PC-9 (cell line): ENCODE results near the gene AMMECR1. TPM values are rescaled to one million over a fixed set of nuclear protein-coding genes. Genes with fewer than 3 reads are reported as not detected.

Experiments
- BruUV-seq: library from RNA; stranded (reverse); fragments of 400-500 nt; replicated peaks from 2 replicates; lab custom pipeline; 2021; lab: Mats Ljungman, UMichigan
- CTCF ChIA-PET: fragments of 300-600 bp; sonication (Branson Sonifier 250); formaldehyde crosslinking; loops from one replicate; lab custom pipeline; 2022; ENCODE audit warnings: antibody characterized with exemption; lab: Charles Lee
- POLR2A ChIA-PET: fragments of 300-600 bp; sonication (Branson Sonifier 250); formaldehyde crosslinking; loops from one replicate; lab custom pipeline; 2022; ENCODE audit warnings: antibody characterized with exemption; ENCODE audit not compliant: unreplicated experiment; lab: Charles Lee
- DNase-seq, 2 experiments: peaks; one replicate each; pipeline versions ENCODE4 v3.0.0 to v3.0.0-alpha.2; 2015 to 2022; ENCODE audit warnings: mixed read lengths in 1 of 2
- H2AFZ ChIP-seq: fragments of 200-600 bp; sonication (generic); 2 replicates; pipeline ENCODE4 v1.8.1; 2017; ENCODE audit warnings: antibody characterized with exemption
- H3F3A ChIP-seq: fragments of 200-600 bp; sonication (generic); 2 replicates; pipeline ENCODE4 v1.8.1; 2017; ENCODE audit warnings: antibody characterized with exemption, mild to moderate bottlenecking, low read depth; ENCODE audit not compliant: insufficient read depth
- H3K27ac ChIP-seq: fragments of 200-600 bp; sonication (generic); 2 replicates; pipeline ENCODE4 v1.6.1; 2016; ENCODE audit warnings: mixed run types
- H3K27me3 ChIP-seq: fragments of 200-600 bp; sonication (generic); 2 replicates; pipeline ENCODE4 v1.6.1; 2016; ENCODE audit warnings: low read depth, mixed run types; ENCODE audit not compliant: insufficient read depth
- H3K36me3 ChIP-seq: fragments of 200-600 bp; sonication (generic); 2 replicates; pipeline ENCODE4 v1.6.1; 2016; ENCODE audit warnings: low read depth, mixed run types
- H3K4me1 ChIP-seq: fragments of 200-600 bp; sonication (generic); replicated peaks from 2 replicates; pipeline ENCODE4 v1.6.1; 2016; ENCODE audit warnings: mixed run types; ENCODE audit not compliant: insufficient read depth
- H3K4me2 ChIP-seq: fragments of 200-600 bp; sonication (generic); 2 replicates; pipeline ENCODE4 v1.6.1; 2017; ENCODE audit warnings: mixed run types
- H3K4me3 ChIP-seq: fragments of 200-600 bp; sonication (generic); 2 replicates; pipeline ENCODE4 v1.6.1; 2016; ENCODE audit warnings: mixed run types
- H3K79me2 ChIP-seq: fragments of 200-600 bp; sonication (generic); 2 replicates; pipeline ENCODE4 v1.6.1; 2017; ENCODE audit warnings: low read depth, mixed run types
- H3K9me2 ChIP-seq: fragments of 200-600 bp; sonication (generic); 2 replicates; pipeline ENCODE4 v1.8.1; 2017; ENCODE audit warnings: mild to moderate bottlenecking; ENCODE audit not compliant: insufficient read depth
- H3K9me3 ChIP-seq: fragments of 200-600 bp; sonication (generic); 2 replicates; pipeline ENCODE4 v1.8.1; 2016; ENCODE audit warnings: low read depth; ENCODE audit not compliant: insufficient read depth
- H4K20me1 ChIP-seq: fragments of 200-600 bp; sonication (generic); 2 replicates; pipeline ENCODE4 v1.8.1; 2017; ENCODE audit not compliant: insufficient read depth
- EZH2 ChIP-seq: fragments of 200-600 bp; sonication (generic); IDR thresholded peaks from 2 replicates; pipeline ENCODE4 v1.8.0; 2017; ENCODE audit warnings: antibody characterized with exemption, low read depth
- intact Hi-C: fragments of 100-400 bp; cut with micrococcal nuclease; formaldehyde crosslinking; loops from one replicate; pipeline ENCODE4 v1.10.0; 2022; ENCODE audit not compliant: unreplicated experiment
- total RNA-seq: library from RNA; stranded (reverse); gene quantifications from 2 replicates; pipeline ENCODE4 v1.2.3, GENCODE V29; 2021
- TF ChIP-seq, protein P1 (sequence below): fragments of 200-600 bp; sonication (generic); conservative IDR thresholded peaks from 2 replicates; pipeline ENCODE4 v1.6.1; 2017; ENCODE audit warnings: mixed run types, antibody characterized with exemption, mild to moderate bottlenecking, moderate library complexity

The AMMECR1 gene
- total RNA-seq, 1 experiment from 2014 or later, result 35.4 TPM

DNA sequence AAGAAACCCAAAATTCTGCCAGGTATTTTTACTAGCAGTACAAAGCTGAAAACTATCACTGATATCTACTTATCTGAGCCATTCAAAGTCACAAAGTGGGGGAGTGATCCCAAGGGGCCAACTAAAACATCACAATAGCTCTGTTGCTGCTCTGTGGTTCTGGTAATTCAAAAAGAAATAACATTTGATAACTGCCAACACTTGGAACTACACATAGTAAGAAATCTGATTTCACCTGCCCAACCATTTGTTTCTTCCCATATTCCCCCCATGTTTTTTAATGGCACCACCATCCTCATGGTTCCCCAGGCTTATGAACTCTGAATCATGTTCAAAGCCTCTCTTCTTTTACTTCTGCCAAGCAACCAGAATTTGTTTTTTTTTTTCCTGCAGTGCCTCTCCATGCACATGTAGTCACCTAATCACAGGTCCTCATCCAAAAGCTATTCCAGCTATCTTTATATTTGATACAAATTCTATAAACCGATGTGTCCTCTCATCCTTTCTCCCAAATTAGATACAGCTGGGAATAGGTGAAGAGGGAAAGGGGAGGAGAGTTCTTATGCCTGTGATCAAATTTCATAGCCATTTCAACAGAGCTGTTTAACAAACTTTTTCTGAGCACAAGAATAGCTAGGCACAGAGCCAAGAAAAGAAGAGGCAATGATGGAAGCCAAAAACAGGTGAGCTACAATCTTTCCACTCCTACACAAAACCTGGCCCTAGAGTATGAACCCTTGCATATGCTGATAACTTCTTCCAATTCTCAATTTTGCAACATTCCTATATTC lies 7.7 kb downstream of the AMMECR1 start:
- no peaks in the 10 kb centered on the region; the same call in 1 of the 2 replicates for H3K9me3 ChIP-seq
- TF ChIP-seq, protein P1, sequence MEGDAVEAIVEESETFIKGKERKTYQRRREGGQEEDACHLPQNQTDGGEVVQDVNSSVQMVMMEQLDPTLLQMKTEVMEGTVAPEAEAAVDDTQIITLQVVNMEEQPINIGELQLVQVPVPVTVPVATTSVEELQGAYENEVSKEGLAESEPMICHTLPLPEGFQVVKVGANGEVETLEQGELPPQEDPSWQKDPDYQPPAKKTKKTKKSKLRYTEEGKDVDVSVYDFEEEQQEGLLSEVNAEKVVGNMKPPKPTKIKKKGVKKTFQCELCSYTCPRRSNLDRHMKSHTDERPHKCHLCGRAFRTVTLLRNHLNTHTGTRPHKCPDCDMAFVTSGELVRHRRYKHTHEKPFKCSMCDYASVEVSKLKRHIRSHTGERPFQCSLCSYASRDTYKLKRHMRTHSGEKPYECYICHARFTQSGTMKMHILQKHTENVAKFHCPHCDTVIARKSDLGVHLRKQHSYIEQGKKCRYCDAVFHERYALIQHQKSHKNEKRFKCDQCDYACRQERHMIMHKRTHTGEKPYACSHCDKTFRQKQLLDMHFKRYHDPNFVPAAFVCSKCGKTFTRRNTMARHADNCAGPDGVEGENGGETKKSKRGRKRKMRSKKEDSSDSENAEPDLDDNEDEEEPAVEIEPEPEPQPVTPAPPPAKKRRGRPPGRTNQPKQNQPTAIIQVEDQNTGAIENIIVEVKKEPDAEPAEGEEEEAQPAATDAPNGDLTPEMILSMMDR, result no peak
- TF ChIP-seq EZH2, result no peak
- H3K27ac ChIP-seq, result no peak overlapping the region
- intact Hi-C loops, result no loop called here
- CTCF ChIA-PET, result interaction anchor here (0.6 to 0.7 kb wide), 2 partner anchors 8 to 1344 kb away, joined by 3 read pairs; no protein-coding TSS in a partner anchor
- peaks cover 96% of the 10 kb centered on the region for H3K79me2 ChIP-seq
- H3K4me3 ChIP-seq, result no peak overlapping the region
- peak in 1 of 2 experiments; percentile 36 for DNase-seq
- no peaks in the 10 kb centered on the region for H3K36me3 ChIP-seq
- BruUV-seq, result no TSS peak
- H3K4me2 ChIP-seq, result peak overlapping the region; percentile 24
- peaks cover 6% of the 10 kb centered on the region; the same call in 1 of the 2 replicates for H3F3A ChIP-seq
- POLR2A ChIA-PET, result interaction anchor here (0.6 kb wide), 1 partner anchor 129 kb away, joined by 6 read pairs; no protein-coding TSS in a partner anchor
- H3K4me1 ChIP-seq, result peaks cover 28% of the 10 kb centered on the region
- no peaks in the 10 kb centered on the region for H3K27me3 ChIP-seq
- no peaks in the 10 kb centered on the region; the same call in 1 of the 2 replicates for H4K20me1 ChIP-seq
- H2AFZ ChIP-seq, result no peak overlapping the region
- H3K9me2 ChIP-seq, result no peaks in the 10 kb centered on the region

- H3K4me2 ChIP-seq, result no peak overlapping the region
These were observed 9.7 kb downstream of the AMMECR1 start for GRCh38 chrX:110308220-110308619.

GRCh38 chrX:110304884-110305283 lies 13.0 kb downstream of the AMMECR1 start:
- H3K27me3 ChIP-seq, result no peaks in the 10 kb centered on the region
- H4K20me1 ChIP-seq, result no peaks in the 10 kb centered on the region
- no peak for TF ChIP-seq EZH2
- TF ChIP-seq, protein P1, result no peak
- no peaks in the 10 kb centered on the region for H3K9me2 ChIP-seq
- H3K4me2 ChIP-seq, result no peak overlapping the region
- H3K9me3 ChIP-seq, result no peaks in the 10 kb centered on the region
- H3K79me2 ChIP-seq, result peaks cover 71% of the 10 kb centered on the region
- intact Hi-C loops, result no loop called here
- H3K4me3 ChIP-seq, result no peak overlapping the region
- H3K27ac ChIP-seq, result no peak overlapping the region
- no peak for DNase-seq
- no peaks in the 10 kb centered on the region for H3K36me3 ChIP-seq
- H2AFZ ChIP-seq, result no peak overlapping the region
- peaks cover 3% of the 10 kb centered on the region for H3K4me1 ChIP-seq
- ChIA-PET POLR2A (interaction anchor here (0.7 kb wide), 1 partner anchor 21 kb away, joined by 8 read pairs; no protein-coding TSS in a partner anchor), CTCF (no interaction called here)
- no TSS peak for BruUV-seq
- no peaks in the 10 kb centered on the region; the same call in 1 of the 2 replicates for H3F3A ChIP-seq

More at GRCh38 chrX:110308220-110308619, 9.7 kb downstream of the AMMECR1 start:
- Histone ChIP-seq H3K4me1 (peaks cover 22% of the 10 kb centered on the region), H3K27ac (no peak overlapping the region), H3K27me3 (no peaks in the 10 kb centered on the region), H3K4me3 (no peak overlapping the region), H3K36me3 (no peaks in the 10 kb centered on the region), H3K79me2 (peaks cover 89% of the 10 kb centered on the region), H3K9me2 (no peaks in the 10 kb centered on the region), H3K9me3 (no peaks in the 10 kb centered on the region; the same call in 1 of the 2 replicates), H2AFZ (no peak overlapping the region), H3F3A (peaks cover 6% of the 10 kb centered on the region; the same call in 1 of the 2 replicates), H4K20me1 (no peaks in the 10 kb centered on the region)
- intact Hi-C loops, result no loop called here
- ChIA-PET CTCF (no interaction called here), POLR2A (no interaction called here)
- BruUV-seq, result no TSS peak
- TF ChIP-seq, protein P1, result no peak
- TF ChIP-seq EZH2, result no peak
- DNase-seq, result no peak
